Measurements from ENCODE around the gene SPINT3.

SPINT3 gene

DNA sequence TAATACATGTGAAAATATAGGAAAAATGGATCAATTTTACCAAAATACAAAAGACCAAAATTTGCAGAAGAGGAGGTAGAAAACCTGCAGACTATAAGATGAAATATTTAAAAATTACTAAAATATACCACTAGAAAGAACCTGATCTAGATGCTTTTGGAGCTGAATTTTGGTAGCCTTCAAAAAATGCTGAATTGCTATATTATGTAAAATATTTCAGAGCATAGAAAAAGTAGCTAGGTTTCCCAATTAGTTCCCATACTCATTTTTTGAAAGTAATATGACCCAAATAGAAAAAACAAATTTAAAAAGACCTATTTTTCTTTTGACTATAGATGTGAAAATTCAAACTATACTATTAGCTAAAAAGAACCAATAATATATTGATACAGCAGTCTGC is 35.3 kb upstream of the SPINT3 start:
- ChIA-PET CTCF (interaction anchor here (0.6 to 1.8 kb wide), 3 partner anchors 32 to 220 kb away, joined by 3 to 7 read pairs (median 5); no protein-coding TSS in a partner anchor), POLR2A (no interaction called here)
- no peaks in the 10 kb centered on the region for H3K4me1 ChIP-seq (ENCODE audit: control insufficient read depth, insufficient read depth, low read length)
- H3K36me3 ChIP-seq (ENCODE audit: control insufficient read depth in 2 of 2, insufficient read depth in 1 of 2, low read length in 2 of 2): no peaks in the 10 kb centered on the region
- H3K4me3 ChIP-seq (ENCODE audit: low read depth, low read length): no peak overlapping the region
- no peaks in the 10 kb centered on the region for H3K9me3 ChIP-seq (ENCODE audit: control insufficient read depth, insufficient read depth, low read depth, low read length)
- TF ChIP-seq ZNF530 (tag by site-specific recombination; IDR thresholded peaks at IDR 0.05; ENCODE audit: low read depth) (no peak), ZNF202 (tag by site-specific recombination; IDR thresholded peaks at IDR 0.05; ENCODE audit: borderline replicate concordance) (no peak), ZNF830 (tag by site-specific recombination; IDR thresholded peaks at IDR 0.05; ENCODE audit: low read depth) (no peak), WT1 (tag by site-specific recombination; IDR thresholded peaks at IDR 0.05) (no peak), ZNF776 (tag by site-specific recombination; IDR thresholded peaks at IDR 0.05; ENCODE audit: borderline replicate concordance) (no peak), ZNF174 (tag by site-specific recombination; IDR thresholded peaks at IDR 0.05) (no peak), ZNF518A (tag by site-specific recombination; conservative IDR thresholded peaks at IDR 0.05; ENCODE audit: low read depth) (no peak), KLF10 (tag by site-specific recombination; IDR thresholded peaks at IDR 0.05) (no peak), ZNF792 (tag by site-specific recombination; IDR thresholded peaks at IDR 0.05) (no peak), IKZF3 (tag by site-specific recombination; IDR thresholded peaks at IDR 0.05) (no peak), KLF16 (tag by site-specific recombination; IDR thresholded peaks at IDR 0.05) (no peak), ZSCAN5A (tag by site-specific recombination; IDR thresholded peaks at IDR 0.05) (no peak), ZIC2 (tag by site-specific recombination; IDR thresholded peaks at IDR 0.05) (no peak), ZNF664 (tag by site-specific recombination; IDR thresholded peaks at IDR 0.05) (no peak), ZXDB (tag by site-specific recombination; IDR thresholded peaks at IDR 0.05) (no peak), ZNF548 (tag by site-specific recombination; IDR thresholded peaks at IDR 0.05) (no peak)
- TF ChIP-seq, protein P1, sequence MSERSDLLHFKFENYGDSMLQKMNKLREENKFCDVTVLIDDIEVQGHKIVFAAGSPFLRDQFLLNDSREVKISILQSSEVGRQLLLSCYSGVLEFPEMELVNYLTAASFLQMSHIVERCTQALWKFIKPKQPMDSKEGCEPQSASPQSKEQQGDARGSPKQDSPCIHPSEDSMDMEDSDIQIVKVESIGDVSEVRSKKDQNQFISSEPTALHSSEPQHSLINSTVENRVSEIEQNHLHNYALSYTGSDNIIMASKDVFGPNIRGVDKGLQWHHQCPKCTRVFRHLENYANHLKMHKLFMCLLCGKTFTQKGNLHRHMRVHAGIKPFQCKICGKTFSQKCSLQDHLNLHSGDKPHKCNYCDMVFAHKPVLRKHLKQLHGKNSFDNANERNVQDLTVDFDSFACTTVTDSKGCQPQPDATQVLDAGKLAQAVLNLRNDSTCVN (tag by site-specific recombination; optimal IDR thresholded peaks at IDR 0.05): no peak
- H3K27ac ChIP-seq (ENCODE audit: extremely low read depth, low read depth, low read length): no peak overlapping the region

GRCh38 chr20:45548410-45548809 is 33.0 kb upstream of the SPINT3 start:
- no peak overlapping the region for H3K27ac ChIP-seq (ENCODE audit: extremely low read depth, low read depth, low read length)
- H3K4me3 ChIP-seq (ENCODE audit: low read depth, low read length): no peak overlapping the region
- no peaks in the 10 kb centered on the region for H3K9me3 ChIP-seq (ENCODE audit: control insufficient read depth, insufficient read depth, low read depth, low read length)
- no peaks in the 10 kb centered on the region for H3K4me1 ChIP-seq (ENCODE audit: control insufficient read depth, insufficient read depth, low read length)
- H3K36me3 ChIP-seq (ENCODE audit: control insufficient read depth in 2 of 2, insufficient read depth in 1 of 2, low read length in 2 of 2): no peaks in the 10 kb centered on the region
- ChIA-PET CTCF (interaction anchor here (0.6 to 2.8 kb wide), 2 partner anchors 172 to 223 kb away, joined by 3 to 17 read pairs; no protein-coding TSS in a partner anchor), POLR2A (no interaction called here)
- TF ChIP-seq TCF7L2 (IDR thresholded peaks at IDR 0.05; ENCODE audit: borderline replicate concordance, low read depth, low read length) (no peak), ZNF138 (tag by site-specific recombination; IDR thresholded peaks at IDR 0.05; ENCODE audit: borderline replicate concordance) (no peak), ZFP3 (tag by site-specific recombination; IDR thresholded peaks at IDR 0.05; ENCODE audit: low read depth) (no peak), PRDM1 (tag by site-specific recombination; IDR thresholded peaks at IDR 0.05) (peak; percentile 92)
